H1 (cell line): ENCODE data around the gene ABCC2. TPM values are rescaled to one million over a fixed set of nuclear protein-coding genes. Genes with fewer than 3 reads are reported as not detected.

Experiments used
- CTCF ChIA-PET: fragments of 300-600 bp; sonication (Branson Sonifier 250); formaldehyde crosslinking; loops from one replicate; lab custom pipeline; 2021; ENCODE audit not compliant: partially characterized antibody; lab: Charles Lee
- POLR2A ChIA-PET: fragments of 300-600 bp; sonication (Branson Sonifier 250); formaldehyde crosslinking; loops from one replicate; lab custom pipeline; 2021; ENCODE audit warnings: inconsistent platforms; ENCODE audit not compliant: partially characterized antibody; lab: Charles Lee
- DNase-seq, 2 experiments: peaks; one replicate each; pipeline versions ENCODE4 v3.0.0 to v3.0.0-alpha.2; 2010 to 2022; ENCODE audit warnings: low spot score in 2 of 2, low read depth in 1 of 2, mixed read lengths in 1 of 2
- FAIRE-seq: peaks from 2 replicates; lab custom pipeline; 2011; peaks lifted over from hg19 to GRCh38; lab: Jason Lieb, UNC
- H2AFZ ChIP-seq: 2 replicates; pipeline ENCODE4 v1.8.1; 2012; ENCODE audit warnings: low read length, inconsistent platforms
- H2AK5ac ChIP-seq: 2 replicates; pipeline ENCODE4 v1.6.1; 2013; ENCODE audit warnings: low read depth, low read length
- H2BK120ac ChIP-seq: replicated peaks from 2 replicates; pipeline ENCODE3; 2013; ENCODE audit warnings: low read depth, low read length, inconsistent platforms
- H2BK12ac ChIP-seq: 2 replicates; pipeline ENCODE4 v1.6.1; 2013; ENCODE audit warnings: low read depth, low read length
- H2BK15ac ChIP-seq: 2 replicates; pipeline ENCODE4 v1.6.1; 2013; ENCODE audit warnings: low read length
- H2BK20ac ChIP-seq: 2 replicates; pipeline ENCODE4 v1.6.1; 2013; ENCODE audit warnings: low read length
- H2BK5ac ChIP-seq: 2 replicates; pipeline ENCODE4 v1.6.1; 2013; ENCODE audit warnings: low read depth, low read length
- H3K14ac ChIP-seq: 2 replicates; pipeline ENCODE4 v1.6.1; 2013; ENCODE audit warnings: inconsistent platforms; ENCODE audit not compliant: insufficient read length
- H3K18ac ChIP-seq: 2 replicates; pipeline ENCODE4 v1.6.1; 2013; ENCODE audit warnings: low read length; ENCODE audit errors: extremely low read depth
- H3K23ac ChIP-seq: 2 replicates; pipeline ENCODE4 v1.6.1; 2013; ENCODE audit warnings: inconsistent platforms; ENCODE audit not compliant: insufficient read length
- H3K23me2 ChIP-seq: 2 replicates; pipeline ENCODE4 v1.6.1; 2013; ENCODE audit warnings: low read depth, low read length
- H3K27ac ChIP-seq: 2 replicates; pipeline ENCODE4 v1.6.1; 2011; ENCODE audit warnings: low read depth, low read length, inconsistent platforms
- H3K27me3 ChIP-seq, 4 experiments: replicated peaks in 1 of 4; 1 replicate in 1 of 4; 2 replicates in 3 of 4; pipeline versions ENCODE4 v1.6.1 to v1.8.1; 2011 to 2013; ENCODE audit warnings: low read length in 3 of 4, mild to moderate bottlenecking in 3 of 4, inconsistent platforms in 2 of 4, mixed read lengths in 2 of 4, moderate library complexity in 1 of 4; ENCODE audit not compliant: control insufficient read depth in 3 of 4, insufficient read depth in 3 of 4; ENCODE audit errors: extremely low read depth in 1 of 4
- H3K36me3 ChIP-seq, 4 experiments: 2 replicates each; pipeline versions ENCODE4 v1.6.1 to v1.8.1; 2011 to 2013; ENCODE audit warnings: mild to moderate bottlenecking in 4 of 4, low read length in 3 of 4, moderate library complexity in 2 of 4, control low read depth in 1 of 4, inconsistent platforms in 1 of 4; ENCODE audit not compliant: insufficient read depth in 4 of 4, control insufficient read depth in 2 of 4
- H3K4ac ChIP-seq: replicated peaks from 2 replicates; pipeline ENCODE3; 2013; ENCODE audit warnings: low read length, low read depth, mixed read lengths, inconsistent platforms; ENCODE audit not compliant: insufficient read length
- H3K4me1 ChIP-seq, 4 experiments: replicated peaks in 1 of 4; 1 replicate in 1 of 4; 2 replicates in 3 of 4; pipeline versions ENCODE4 v1.6.1 to v1.8.1; 2011 to 2013; ENCODE audit warnings: low read length in 3 of 4, inconsistent platforms in 2 of 4, mixed read lengths in 1 of 4; ENCODE audit not compliant: insufficient read depth in 4 of 4, control insufficient read depth in 3 of 4
- H3K4me2 ChIP-seq, 2 experiments: 2 replicates each; pipeline versions ENCODE4 v1.6.1 to v1.8.1; 2011 to 2013; ENCODE audit warnings: low read depth in 2 of 2, low read length in 2 of 2, control low read depth in 1 of 2, inconsistent platforms in 1 of 2, mild to moderate bottlenecking in 1 of 2; ENCODE audit not compliant: insufficient read depth in 1 of 2
- H3K4me3 ChIP-seq, 4 experiments: fragments of 200-600, 300-600 bp in 1 of 4; sonication (generic), shearing (Covaris generic), sonication (Bioruptor Twin) in 1 of 4; 2 replicates each; pipeline versions ENCODE4 v1.5.1 to v1.8.1; 2011 to 2016; ENCODE audit warnings: low read length in 4 of 4, low read depth in 3 of 4, control low read depth in 2 of 4, inconsistent platforms in 2 of 4, mild to moderate bottlenecking in 2 of 4, mixed read lengths in 1 of 4, moderate library complexity in 1 of 4; ENCODE audit not compliant: insufficient read depth in 2 of 4; ENCODE audit errors: extremely low read depth in 1 of 4
- H3K56ac ChIP-seq: replicated peaks from 2 replicates; pipeline ENCODE3; 2013; ENCODE audit warnings: low read depth, mild to moderate bottlenecking, mixed read lengths, low read length, inconsistent platforms; ENCODE audit not compliant: insufficient read length
- H3K79me1 ChIP-seq: 2 replicates; pipeline ENCODE4 v1.6.1; 2013; ENCODE audit warnings: low read depth, low read length, control low read depth
- H3K79me2 ChIP-seq, 2 experiments: 2 replicates each; pipeline versions ENCODE4 v1.6.1 to v1.8.1; 2012 to 2013; ENCODE audit warnings: low read length in 2 of 2, mild to moderate bottlenecking in 2 of 2, inconsistent platforms in 1 of 2; ENCODE audit not compliant: insufficient read depth in 2 of 2, control insufficient read depth in 1 of 2
- H3K9ac ChIP-seq, 4 experiments: replicated peaks in 1 of 4; 1 replicate in 1 of 4; 2 replicates in 3 of 4; pipeline versions ENCODE4 v1.6.1 to v1.8.1; 2011 to 2013; ENCODE audit warnings: low read depth in 3 of 4, low read length in 3 of 4, control low read depth in 2 of 4, mild to moderate bottlenecking in 2 of 4, moderate library complexity in 2 of 4, inconsistent platforms in 1 of 4; ENCODE audit errors: extremely low read depth in 1 of 4
- H3K9me3 ChIP-seq, 2 experiments: 2 replicates each; pipeline versions ENCODE4 v1.6.1 to v1.8.1; 2012 to 2013; ENCODE audit warnings: mild to moderate bottlenecking in 2 of 2, moderate library complexity in 2 of 2, control low read depth in 1 of 2, inconsistent platforms in 1 of 2, low read depth in 1 of 2, low read length in 1 of 2, mixed read lengths in 1 of 2; ENCODE audit not compliant: insufficient read depth in 2 of 2
- H4K20me1 ChIP-seq, 2 experiments: replicated peaks in 1 of 2; 2 replicates each; pipeline versions ENCODE3 to v1.8.1; 2011 to 2013; ENCODE audit warnings: inconsistent platforms in 2 of 2, low read length in 2 of 2, mild to moderate bottlenecking in 1 of 2; ENCODE audit not compliant: insufficient read depth in 2 of 2, control insufficient read depth in 1 of 2
- H4K5ac ChIP-seq: 2 replicates; pipeline ENCODE4 v1.6.1; 2013; ENCODE audit warnings: low read length, low read depth, mixed read lengths, inconsistent platforms; ENCODE audit not compliant: insufficient read length
- H4K8ac ChIP-seq: 2 replicates; pipeline ENCODE4 v1.8.0; 2013; ENCODE audit warnings: mild to moderate bottlenecking, moderate library complexity, low read length, inconsistent platforms; ENCODE audit not compliant: insufficient read depth; ENCODE audit errors: extremely low read depth
- H4K91ac ChIP-seq: replicated peaks from 2 replicates; pipeline ENCODE3; 2013; ENCODE audit warnings: low read length, mixed read lengths, inconsistent platforms; ENCODE audit not compliant: insufficient read length
- BACH1 ChIP-seq: IDR thresholded peaks from 2 replicates; pipeline ENCODE4 v1.6.1; 2012; ENCODE audit warnings: low read length, improper control_type of control experiment
- CTBP2 ChIP-seq: IDR thresholded peaks from 2 replicates; pipeline ENCODE4 v1.7.0; 2011; ENCODE audit warnings: borderline replicate concordance, mild to moderate bottlenecking, moderate library complexity, mixed read lengths, low read length; ENCODE audit not compliant: insufficient read depth, insufficient read length
- HDAC2 ChIP-seq, 2 experiments: fragments of 300-600 bp in 1 of 2; sonication (generic) in 1 of 2; IDR thresholded peaks; 2 replicates each; pipeline ENCODE4 v1.6.1; 2011 to 2012; ENCODE audit warnings: low read depth in 2 of 2, low read length in 2 of 2, mild to moderate bottlenecking in 2 of 2, moderate library complexity in 2 of 2, borderline replicate concordance in 1 of 2, inconsistent platforms in 1 of 2
- KDM4A ChIP-seq: IDR thresholded peaks from one replicate; pipeline ENCODE4 v1.7.1; 2012; ENCODE audit warnings: low read depth, mild to moderate bottlenecking, moderate library complexity, low read length, inconsistent platforms; ENCODE audit not compliant: severe bottlenecking
- KDM5A ChIP-seq: fragments of 200-600 bp; IDR thresholded peaks from 2 replicates; pipeline ENCODE4 v1.7.1; 2012; ENCODE audit warnings: mild to moderate bottlenecking, low read length, inconsistent platforms, mixed read lengths
- SAP30 ChIP-seq: fragments of 300-600 bp; sonication (generic); IDR thresholded peaks from 2 replicates; pipeline ENCODE4 v1.7.1; 2012; ENCODE audit warnings: low read length, moderate library complexity, mild to moderate bottlenecking, inconsistent platforms; ENCODE audit not compliant: insufficient read depth, insufficient replicate concordance
- WGBS, 2 experiments: shearing (Covaris generic) in 1 of 2; methylation state at CpG; one replicate each; pipeline versions ENCODE4 v1.1.6 to v1.1.7; 2013 to 2015; ENCODE audit warnings: low lambda C conversion rate in 2 of 2, mixed read lengths in 2 of 2, inconsistent platforms in 1 of 2, low coverage in 1 of 2, missing lambda C conversion rate in 1 of 2; ENCODE audit not compliant: insufficient replicate concordance in 2 of 2, insufficient coverage in 1 of 2, insufficient read length in 1 of 2; ENCODE audit errors: extremely low coverage in 1 of 2, missing lambda C conversion rate in 1 of 2; 5-methylcytosine and 5-hydroxymethylcytosine counted together
- polyA plus RNA-seq, 7 experiments: library from polyadenylated mRNA; depleted of rRNA in 3 of 7; stranded (reverse) in 5 of 7; unstranded in 2 of 7; fragments of >200 nt in 5 of 7; fragments of 200-250 nt in 2 of 7; gene quantifications; 1 replicate in 5 of 7; 2 replicates in 1 of 7; 4 replicates in 1 of 7; pipeline versions ENCODE4 v1.2.1 to v1.2.3, GENCODE V29; 2011 to 2013; ENCODE audit warnings: missing spikeins in 2 of 7, mixed read lengths in 2 of 7
- total RNA-seq: library from RNA; stranded (reverse); fragmentation: NEBNext Ultra II Directional; extraction: Animal tissue kit (Norgen Biotek cat#: 25700); gene quantifications from 2 replicates; pipeline ENCODE4 v1.2.1, GENCODE V29; 2021
- TF ChIP-seq, protein P1 (sequence below), 3 experiments: IDR thresholded peaks; 1 replicate in 2 of 3; 2 replicates in 1 of 3; pipeline versions ENCODE4 v1.5.1 to v1.6.1; 2011; ENCODE audit warnings: low read length in 3 of 3, mild to moderate bottlenecking in 3 of 3, inconsistent platforms in 2 of 3, low read depth in 1 of 3, moderate library complexity in 1 of 3; ENCODE audit not compliant: insufficient read depth in 1 of 3; ENCODE audit errors: control extremely low read depth in 1 of 3

The ABCC2 gene
- total and polyA plus RNA-seq, 2 of the 8 experiments (the other 6 are each of a cell fraction or from before 2014, with no cell fraction given), result 0.74 to 1.1 TPM

GRCh38 chr10:99845837-99846382 is 63.5 kb downstream of the ABCC2 start:
- Histone ChIP-seq H4K5ac (no peak overlapping the region), H4K91ac (no peak overlapping the region), H4K8ac (no peak overlapping the region), H4K20me1 (no peaks in the 10 kb centered on the region), H3K27ac (no peak overlapping the region), H3K4ac (no peak overlapping the region), H3K4me2 (peak overlapping the region; percentile 19 to 38; a peak in 3 of 4 replicates), H3K9me3 (no peaks in the 10 kb centered on the region), H3K36me3 (no peaks in the 10 kb centered on the region), H3K27me3 (no peaks in the 10 kb centered on the region; a peak in 1 of 7 replicates), H2BK12ac (peak overlapping the region; percentile 72; the same call in 1 of the 2 replicates), H2BK120ac (no peak overlapping the region), H2AK5ac (no peak overlapping the region), H3K14ac (no peak overlapping the region), H3K79me1 (no peaks in the 10 kb centered on the region), H2BK20ac (peak overlapping the region; percentile 23; the same call in 1 of the 2 replicates), H3K9ac (no peak overlapping the region), H3K79me2 (no peaks in the 10 kb centered on the region), H3K4me1 (peaks cover 8 to 31% (median 21%) of the 10 kb centered on the region in 4 experiments; a peak in 6 of 7 replicates), H3K23ac (no peak overlapping the region), H2BK15ac (no peak overlapping the region), H3K56ac (no peak overlapping the region), H2AFZ (peak overlapping the region; percentile 94), H3K4me3 (no peak overlapping the region), H3K23me2 (no peaks in the 10 kb centered on the region), H3K18ac (peak overlapping the region; percentile 88; the same call in 1 of the 2 replicates), H2BK5ac (no peak overlapping the region; the same call in 1 of the 2 replicates)
- FAIRE-seq (peak; percentile 94), DNase-seq (peak in 1 of 2 experiments; percentile 74)
- POLR2A ChIA-PET, result interaction anchor here (0.7 to 1.9 kb wide), 6 partner anchors 28 to 162 kb away, joined by 3 to 7 read pairs (median 4); no protein-coding TSS in a partner anchor
- WGBS, 2 experiments, result 36% methylated on average over 18 of the region's 18 CpGs; no CpG with 5 or more reads in 1 of the 2 experiments
- CTCF ChIA-PET, result interaction anchor here (0.5 to 6.2 kb wide), 54 partner anchors 10 to 418 kb away, joined by 3 to 100 read pairs (median 4); partner anchors contain the start of genes COX15, CPN1, CUTC and DNMBP
- TF ChIP-seq HDAC2 (IDR thresholded peaks at IDR 0.05; ENCODE audit: borderline replicate concordance in 1 of 2, low read depth in 2 of 2, low read length in 2 of 2), result no peak
- TF ChIP-seq BACH1, result no peak
- no peak for TF ChIP-seq KDM5A
- TF ChIP-seq SAP30, result no peak
- TF ChIP-seq KDM4A, result no peak
- TF ChIP-seq CTBP2, result no peak
- TF ChIP-seq, protein P1, sequence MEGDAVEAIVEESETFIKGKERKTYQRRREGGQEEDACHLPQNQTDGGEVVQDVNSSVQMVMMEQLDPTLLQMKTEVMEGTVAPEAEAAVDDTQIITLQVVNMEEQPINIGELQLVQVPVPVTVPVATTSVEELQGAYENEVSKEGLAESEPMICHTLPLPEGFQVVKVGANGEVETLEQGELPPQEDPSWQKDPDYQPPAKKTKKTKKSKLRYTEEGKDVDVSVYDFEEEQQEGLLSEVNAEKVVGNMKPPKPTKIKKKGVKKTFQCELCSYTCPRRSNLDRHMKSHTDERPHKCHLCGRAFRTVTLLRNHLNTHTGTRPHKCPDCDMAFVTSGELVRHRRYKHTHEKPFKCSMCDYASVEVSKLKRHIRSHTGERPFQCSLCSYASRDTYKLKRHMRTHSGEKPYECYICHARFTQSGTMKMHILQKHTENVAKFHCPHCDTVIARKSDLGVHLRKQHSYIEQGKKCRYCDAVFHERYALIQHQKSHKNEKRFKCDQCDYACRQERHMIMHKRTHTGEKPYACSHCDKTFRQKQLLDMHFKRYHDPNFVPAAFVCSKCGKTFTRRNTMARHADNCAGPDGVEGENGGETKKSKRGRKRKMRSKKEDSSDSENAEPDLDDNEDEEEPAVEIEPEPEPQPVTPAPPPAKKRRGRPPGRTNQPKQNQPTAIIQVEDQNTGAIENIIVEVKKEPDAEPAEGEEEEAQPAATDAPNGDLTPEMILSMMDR (IDR thresholded peaks at IDR 0.05; ENCODE audit: control extremely low read depth in 1 of 3, insufficient read depth in 1 of 3, low read depth in 1 of 3, low read length in 3 of 3), result peak; percentile 7 to 98 (median 83)
